SK-N-MC (cell line): ENCODE measurements around the gene CSNK2A3.

ENCODE experiments used
- EZH2 ChIP-seq: fragments of 200-600 bp; sonication (generic); IDR thresholded peaks from one replicate; pipeline ENCODE4 v1.6.1; 2017; ENCODE audit warnings: antibody characterized with exemption
- POLR2AphosphoS5 ChIP-seq: IDR thresholded peaks from 2 replicates; pipeline ENCODE4 v1.6.1; 2012; ENCODE audit warnings: mild to moderate bottlenecking, low read depth, low read length, borderline replicate concordance

DNA sequence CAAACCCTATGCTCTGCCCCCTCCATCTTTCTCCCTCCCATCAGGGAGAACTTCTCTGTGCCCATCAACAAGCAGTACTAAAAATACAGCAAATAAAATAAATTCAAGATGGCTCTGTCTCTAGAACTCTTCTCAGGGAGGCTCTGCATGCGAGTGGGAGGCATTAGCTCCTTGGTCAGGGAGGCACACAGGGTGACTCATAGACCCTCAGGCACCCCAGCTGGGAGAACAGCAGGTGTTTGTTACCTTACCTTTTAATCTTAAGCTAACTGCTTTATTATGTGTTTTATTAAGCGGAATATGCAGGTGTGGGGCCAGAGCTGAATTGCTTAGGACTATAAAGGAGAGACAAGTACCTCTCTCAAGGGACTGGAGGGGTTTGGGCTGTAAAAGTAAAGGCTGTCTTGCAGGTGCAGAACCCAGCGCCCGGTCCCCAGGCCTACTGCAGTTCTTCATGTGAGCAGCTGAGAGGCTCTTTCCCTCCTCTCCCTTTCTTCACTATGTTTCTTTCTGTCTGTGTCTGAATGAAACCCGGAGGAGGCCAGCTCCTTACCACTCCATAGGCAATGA is 20.8 kb downstream of the CSNK2A3 start:
- no peak for TF ChIP-seq POLR2AphosphoS5
- TF ChIP-seq EZH2: no peak
